Measurements from ENCODE around the gene TMEM81. TPM values are rescaled to one million over a fixed set of nuclear protein-coding genes. Genes with fewer than 3 reads are reported as not detected.

The TMEM81 gene
- total RNA-seq, 3 donors from 2014 or later (not counting 1 experiment from before 2014, with no cell fraction given) = 1.8 to 3.5 (median 2.5) TPM

DNA sequence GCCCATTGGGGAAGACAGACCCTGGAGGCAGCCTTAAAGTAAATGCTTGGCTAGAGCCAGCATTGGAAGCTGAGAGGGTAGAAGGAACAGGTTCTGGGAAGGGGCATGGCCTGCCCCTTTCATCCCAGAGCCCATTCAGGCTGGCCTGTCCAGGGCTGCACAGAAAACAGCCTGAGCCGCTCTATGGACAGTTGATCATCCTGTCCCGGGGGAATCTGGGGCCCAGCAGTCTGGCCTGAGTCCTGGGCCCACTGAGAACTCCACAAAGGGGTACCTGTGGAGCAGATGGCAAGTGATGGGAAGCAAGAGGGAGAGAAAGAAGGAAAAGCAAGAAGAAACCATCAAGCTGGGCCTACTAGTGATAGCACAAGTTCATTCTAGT lies 13.2 kb downstream of the TMEM81 start:
- Mint-ChIP-seq H3K27ac (no peak overlapping the region), H3K27me3 (ENCODE audit: low read depth in 2 of 2) (peaks cover 0 to 4% of the 10 kb centered on the region in 2 donors)
- ATAC-seq = no peak

GRCh38 chr1:205069371-205070125 lies 14.7 kb downstream of the TMEM81 start:
- H3K36me3 Mint-ChIP-seq = no peaks in the 10 kb centered on the region
- DNase-seq = no peak
- no peaks in the 10 kb centered on the region for H3K36me3 ChIP-seq (ENCODE audit: control insufficient read depth, insufficient read depth, low read length)
- H3K4me1 ChIP-seq (ENCODE audit: control insufficient read depth, insufficient read depth, low read length) = no peaks in the 10 kb centered on the region
- no peaks in the 10 kb centered on the region for H3K9me3 ChIP-seq (ENCODE audit: control insufficient read depth, insufficient read depth, low read length)
- no peak overlapping the region for H3K4me3 Mint-ChIP-seq
- intact Hi-C loops (cut with micrococcal nuclease) = loop anchor here (10.0 kb wide), 2 partner anchors 95 to 175 kb away; no protein-coding TSS in a partner anchor
- ATAC-seq = no peak
- no peaks in the 10 kb centered on the region for H3K27me3 ChIP-seq (ENCODE audit: control insufficient read depth, insufficient read depth, low read length)
- no peak overlapping the region for H3K27ac Mint-ChIP-seq
- 93% methylated on average over 42 of the region's 42 CpGs for WGBS (ENCODE audit: insufficient coverage)
- no peaks in the 10 kb centered on the region for H3K9me3 Mint-ChIP-seq
- H3K4me1 Mint-ChIP-seq = no peaks in the 10 kb centered on the region
- no peak overlapping the region for H3K27ac ChIP-seq (ENCODE audit: low read length)
- TF ChIP-seq CTCF (IDR thresholded peaks at IDR 0.05) = no peak
- H3K4me3 ChIP-seq (ENCODE audit: low read length) = no peak overlapping the region
- peaks cover 0 to 4% of the 10 kb centered on the region in 2 donors for H3K27me3 Mint-ChIP-seq (ENCODE audit: low read depth in 2 of 2)

More for the DNA sequence above, 13.2 kb downstream of the TMEM81 start:
- Histone ChIP-seq H3K4me1 (ENCODE audit: control insufficient read depth, insufficient read depth, low read length) (no peaks in the 10 kb centered on the region), H3K27me3 (ENCODE audit: control insufficient read depth, insufficient read depth, low read length) (no peaks in the 10 kb centered on the region), H3K9me3 (ENCODE audit: control insufficient read depth, insufficient read depth, low read length) (no peaks in the 10 kb centered on the region), H3K36me3 (ENCODE audit: control insufficient read depth, insufficient read depth, low read length) (no peaks in the 10 kb centered on the region), H3K4me3 (ENCODE audit: low read length) (no peak overlapping the region), H3K27ac (ENCODE audit: low read length) (no peak overlapping the region)
- no peak for TF ChIP-seq CTCF (IDR thresholded peaks at IDR 0.05)
- Mint-ChIP-seq H3K4me3 (no peak overlapping the region), H3K36me3 (no peaks in the 10 kb centered on the region), H3K9me3 (no peaks in the 10 kb centered on the region), H3K4me1 (no peaks in the 10 kb centered on the region)
- DNase-seq = no peak
- intact Hi-C loops (cut with micrococcal nuclease) = no loop called here
- WGBS (ENCODE audit: insufficient coverage) = 86% methylated on average over 2 of the region's 2 CpGs

GRCh38 chr1:205068457-205069040 lies 15.7 kb downstream of the TMEM81 start:
- H3K4me1 ChIP-seq (ENCODE audit: control insufficient read depth, insufficient read depth, low read length) = no peaks in the 10 kb centered on the region
- H3K9me3 Mint-ChIP-seq = no peaks in the 10 kb centered on the region
- no peaks in the 10 kb centered on the region for H3K36me3 Mint-ChIP-seq
- no peak for DNase-seq
- peaks cover 0 to 4% of the 10 kb centered on the region in 2 donors for H3K27me3 Mint-ChIP-seq (ENCODE audit: low read depth in 2 of 2)
- no peak for ATAC-seq
- no peak for TF ChIP-seq CTCF (IDR thresholded peaks at IDR 0.05)
- no peak overlapping the region for H3K27ac Mint-ChIP-seq
- no peaks in the 10 kb centered on the region for H3K9me3 ChIP-seq (ENCODE audit: control insufficient read depth, insufficient read depth, low read length)
- no peaks in the 10 kb centered on the region for H3K27me3 ChIP-seq (ENCODE audit: control insufficient read depth, insufficient read depth, low read length)
- H3K4me1 Mint-ChIP-seq = no peaks in the 10 kb centered on the region
- intact Hi-C loops (cut with micrococcal nuclease) = loop anchor here (10.0 kb wide), 2 partner anchors 94 to 176 kb away; no protein-coding TSS in a partner anchor
- H3K36me3 ChIP-seq (ENCODE audit: control insufficient read depth, insufficient read depth, low read length) = no peaks in the 10 kb centered on the region
- WGBS (ENCODE audit: insufficient coverage) = 81% methylated on average over 2 of the region's 2 CpGs
- H3K4me3 ChIP-seq (ENCODE audit: low read length) = no peak overlapping the region
- H3K27ac ChIP-seq (ENCODE audit: low read length) = no peak overlapping the region
- H3K4me3 Mint-ChIP-seq = no peak overlapping the region
